WTC11 (cell line): ENCODE results near the gene C11orf65. TPM values are rescaled to one million over a fixed set of nuclear protein-coding genes. Genes with fewer than 3 reads are reported as not detected.

Source experiments
- ATAC-seq: fragments of 200-7000 bp; cut with Tn5 transposase; 2 replicates; pipeline ENCODE4 v1.10.0; 2021; ENCODE audit warnings: mild to moderate bottlenecking, moderate library complexity
- CTCF ChIA-PET: fragments of 300-600 bp; sonication (Branson Sonifier 250); formaldehyde crosslinking; loops from one replicate; lab custom pipeline; 2021; ENCODE audit warnings: antibody characterized with exemption; lab: Charles Lee
- POLR2A ChIA-PET: fragments of 350-600 bp; sonication (Branson Sonifier 250); formaldehyde crosslinking; loops from one replicate; lab custom pipeline; 2021; ENCODE audit warnings: antibody characterized with exemption; lab: Charles Lee
- DNase-seq: peaks from one replicate; pipeline ENCODE4 v3.0.0; 2021; ENCODE audit warnings: low spot score
- H3K27ac Mint-ChIP-seq: 2 replicates; pipeline ENCODE4 v1.8.0; 2021; ENCODE audit warnings: mixed read lengths
- H3K27me3 Mint-ChIP-seq: 2 replicates; pipeline ENCODE4 v1.8.0; 2021; ENCODE audit warnings: low read depth, mild to moderate bottlenecking, moderate library complexity, mixed read lengths
- H3K36me3 Mint-ChIP-seq: 2 replicates; pipeline ENCODE4 v1.8.0; 2021; ENCODE audit warnings: mixed read lengths
- H3K4me1 Mint-ChIP-seq: 2 replicates; pipeline ENCODE4 v1.8.0; 2022; ENCODE audit warnings: mixed read lengths
- H3K4me3 Mint-ChIP-seq: 2 replicates; pipeline ENCODE4 v1.8.0; 2021; ENCODE audit warnings: mild to moderate bottlenecking, moderate library complexity, mixed read lengths
- H3K9me3 Mint-ChIP-seq: 2 replicates; pipeline ENCODE4 v1.8.0; 2021; ENCODE audit warnings: mixed read lengths
- CREB1 ChIP-seq: sonication (generic); formaldehyde crosslinking; IDR thresholded peaks from 2 replicates; pipeline ENCODE4 v1.8.0; 2023; ENCODE audit warnings: mild to moderate bottlenecking, missing genetic modification reagents
- FOXJ3 ChIP-seq: sonication (generic); formaldehyde crosslinking; IDR thresholded peaks from 2 replicates; pipeline ENCODE4 v1.9.0; 2021; ENCODE audit warnings: missing genetic modification reagents, mild to moderate bottlenecking, borderline replicate concordance
- SP1 ChIP-seq: sonication (generic); formaldehyde crosslinking; conservative IDR thresholded peaks from 2 replicates; pipeline ENCODE4 v1.8.1; 2022; ENCODE audit warnings: missing genetic modification reagents
- total RNA-seq: library from RNA; stranded (reverse); gene quantifications from 3 replicates; pipeline ENCODE4 v1.2.3, GENCODE V29; 2021
- TF ChIP-seq, protein P1 (sequence below): sonication (generic); formaldehyde crosslinking; IDR thresholded peaks from 2 replicates; pipeline ENCODE4 v1.8.0; 2023; ENCODE audit warnings: mild to moderate bottlenecking, missing genetic modification reagents

The C11orf65 gene
- total RNA-seq, 1 experiment from 2014 or later: 0.83 TPM

DNA sequence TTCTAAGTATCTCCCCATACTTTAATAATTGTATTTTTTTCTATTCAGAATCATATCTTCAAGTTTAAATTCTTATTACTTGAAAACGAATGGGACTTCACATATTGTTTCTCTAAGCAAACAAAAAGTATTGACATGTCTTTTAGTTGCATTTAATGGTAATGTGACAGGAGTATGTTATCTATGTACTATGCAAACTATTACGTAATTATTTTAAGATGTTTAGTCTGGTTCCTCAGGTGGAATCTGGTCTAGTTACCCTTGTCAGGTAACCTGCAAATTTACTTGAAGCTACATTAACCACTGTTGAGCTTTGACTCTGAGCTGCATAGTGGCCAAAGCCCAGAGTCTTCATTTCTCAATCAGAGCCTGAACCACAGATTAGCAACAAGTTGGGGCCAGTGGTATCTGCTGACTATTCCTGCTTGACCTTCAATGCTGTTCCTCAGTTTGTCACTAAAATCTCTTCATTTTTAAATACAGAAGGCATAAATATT, 133.9 kb downstream of the C11orf65 start:
- no peaks in the 10 kb centered on the region for H3K9me3 Mint-ChIP-seq
- no peaks in the 10 kb centered on the region for H3K4me1 Mint-ChIP-seq
- no peak overlapping the region for H3K27ac Mint-ChIP-seq
- POLR2A ChIA-PET: no interaction called here
- CTCF ChIA-PET: interaction anchor here (1.2 kb wide), 1 partner anchor 9 kb away, joined by 3 read pairs; no protein-coding TSS in a partner anchor
- DNase-seq (no peak), ATAC-seq (no peak)
- H3K4me3 Mint-ChIP-seq: no peak overlapping the region
- TF ChIP-seq CREB1 (CRISPR knock-in tag) (no peak), FOXJ3 (no peak), SP1 (no peak)
- TF ChIP-seq, protein P1, sequence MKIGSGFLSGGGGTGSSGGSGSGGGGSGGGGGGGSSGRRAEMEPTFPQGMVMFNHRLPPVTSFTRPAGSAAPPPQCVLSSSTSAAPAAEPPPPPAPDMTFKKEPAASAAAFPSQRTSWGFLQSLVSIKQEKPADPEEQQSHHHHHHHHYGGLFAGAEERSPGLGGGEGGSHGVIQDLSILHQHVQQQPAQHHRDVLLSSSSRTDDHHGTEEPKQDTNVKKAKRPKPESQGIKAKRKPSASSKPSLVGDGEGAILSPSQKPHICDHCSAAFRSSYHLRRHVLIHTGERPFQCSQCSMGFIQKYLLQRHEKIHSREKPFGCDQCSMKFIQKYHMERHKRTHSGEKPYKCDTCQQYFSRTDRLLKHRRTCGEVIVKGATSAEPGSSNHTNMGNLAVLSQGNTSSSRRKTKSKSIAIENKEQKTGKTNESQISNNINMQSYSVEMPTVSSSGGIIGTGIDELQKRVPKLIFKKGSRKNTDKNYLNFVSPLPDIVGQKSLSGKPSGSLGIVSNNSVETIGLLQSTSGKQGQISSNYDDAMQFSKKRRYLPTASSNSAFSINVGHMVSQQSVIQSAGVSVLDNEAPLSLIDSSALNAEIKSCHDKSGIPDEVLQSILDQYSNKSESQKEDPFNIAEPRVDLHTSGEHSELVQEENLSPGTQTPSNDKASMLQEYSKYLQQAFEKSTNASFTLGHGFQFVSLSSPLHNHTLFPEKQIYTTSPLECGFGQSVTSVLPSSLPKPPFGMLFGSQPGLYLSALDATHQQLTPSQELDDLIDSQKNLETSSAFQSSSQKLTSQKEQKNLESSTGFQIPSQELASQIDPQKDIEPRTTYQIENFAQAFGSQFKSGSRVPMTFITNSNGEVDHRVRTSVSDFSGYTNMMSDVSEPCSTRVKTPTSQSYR (CRISPR knock-in tag): no peak
- H3K36me3 Mint-ChIP-seq: peaks cover 53% of the 10 kb centered on the region
- H3K27me3 Mint-ChIP-seq: no peaks in the 10 kb centered on the region

Other genes starting within 250 kb of the C11orf65 start
- 14.3 to 17.2 TPM (median 14.4 TPM) in 3 replicates for gene NPAT, start 244.9 kb downstream of the C11orf65 start, total RNA-seq
- gene ATM, start 244.5 kb downstream of the C11orf65 start, total RNA-seq: 49.5 to 56.6 TPM (median 54.7 TPM) in 3 replicates
- gene POGLUT3, start 30.9 kb upstream of the C11orf65 start, total RNA-seq: 15.3 to 17.1 TPM (median 16.0 TPM) in 3 replicates
- 8.1 to 11.2 TPM (median 9.2 TPM) in 3 replicates for gene EXPH5, start 126.2 kb upstream of the C11orf65 start, total RNA-seq
- gene DDX10, start 197.5 kb upstream of the C11orf65 start, total RNA-seq: 48.7 to 56.8 TPM (median 48.9 TPM) in 3 replicates